Endothelial cell of umbilical vein (primary cell): ENCODE data around the gene SLC26A11. TPM values are rescaled to one million over a fixed set of nuclear protein-coding genes. Genes with fewer than 3 reads are reported as not detected.

Experiments used
- BruUV-seq: library from RNA; stranded (reverse); fragments of 400-500 nt; replicated peaks from 2 replicates; lab custom pipeline; 2021; lab: Mats Ljungman, UMichigan
- CTCF ChIA-PET: fragments of 300-600, 350-600 bp; sonication (Branson Sonifier 250); formaldehyde crosslinking; loops from one replicate; lab custom pipeline; 2021; ENCODE audit warnings: antibody characterized with exemption, inconsistent platforms; lab: Charles Lee
- POLR2A ChIA-PET: fragments of 300-600, 350-600 bp; sonication (Branson Sonifier 250); formaldehyde crosslinking; loops from one replicate; lab custom pipeline; 2021; ENCODE audit warnings: antibody characterized with exemption, inconsistent platforms; lab: Charles Lee
- DNase-seq: peaks from one replicate; pipeline ENCODE4 v3.0.0-alpha.2; 2011; ENCODE audit warnings: low read depth, low spot score
- FAIRE-seq: peaks from 2 replicates; lab custom pipeline; 2011; peaks lifted over from hg19 to GRCh38; lab: Jason Lieb, UNC
- H2AFZ ChIP-seq: 2 replicates; pipeline ENCODE4 v1.6.0; 2012; ENCODE audit warnings: low read depth, low read length, control low read depth, inconsistent platforms
- H3K27ac ChIP-seq: 2 replicates; pipeline ENCODE4 v1.5.1; 2011; ENCODE audit warnings: low read depth, mild to moderate bottlenecking, control low read depth, low read length, moderate library complexity; ENCODE audit not compliant: insufficient read depth
- H3K27me3 ChIP-seq, 2 experiments: 2 replicates each; pipeline versions ENCODE4 v1.6.0 to v1.6.1; 2011; ENCODE audit warnings: low read length in 2 of 2, mixed read lengths in 1 of 2; ENCODE audit not compliant: control insufficient read depth in 2 of 2, insufficient read depth in 2 of 2
- H3K36me3 ChIP-seq, 2 experiments: 2 replicates in 1 of 2; 3 replicates in 1 of 2; pipeline ENCODE4 v1.5.1; 2011; ENCODE audit warnings: low read length in 2 of 2, mild to moderate bottlenecking in 1 of 2, moderate library complexity in 1 of 2; ENCODE audit not compliant: control insufficient read depth in 2 of 2, insufficient read depth in 2 of 2; ENCODE audit errors: extremely low read depth in 1 of 2
- H3K4me1 ChIP-seq: 3 replicates; pipeline ENCODE4 v1.5.1; 2011; ENCODE audit warnings: mild to moderate bottlenecking, low read length; ENCODE audit not compliant: control insufficient read depth, insufficient read depth; ENCODE audit errors: extremely low read depth
- H3K4me2 ChIP-seq: 2 replicates; pipeline ENCODE4 v1.6.1; 2011; ENCODE audit warnings: low read length, control low read depth, mixed read lengths; ENCODE audit not compliant: insufficient read depth
- H3K4me3 ChIP-seq, 3 experiments: fragments of 200-600 bp in 1 of 3; sonication (generic), shearing (Covaris generic) in 1 of 3; replicated peaks in 1 of 3; 2 replicates each; pipeline ENCODE4 v1.5.1; 2011 to 2016; ENCODE audit warnings: control low read depth in 3 of 3, low read length in 3 of 3, mild to moderate bottlenecking in 2 of 3, inconsistent platforms in 1 of 3, low read depth in 1 of 3, moderate library complexity in 1 of 3; ENCODE audit not compliant: insufficient read depth in 1 of 3
- H3K79me2 ChIP-seq: 2 replicates; pipeline ENCODE4 v1.6.0; 2012; ENCODE audit warnings: low read length, inconsistent platforms; ENCODE audit not compliant: control insufficient read depth, insufficient read depth
- H3K9ac ChIP-seq: replicated peaks from 2 replicates; pipeline ENCODE3; 2011; ENCODE audit warnings: low read length, control low read depth; ENCODE audit not compliant: insufficient read depth; ENCODE audit errors: extremely low read depth
- H3K9me1 ChIP-seq: replicated peaks from 3 replicates; pipeline ENCODE4 v1.6.0; 2011; ENCODE audit warnings: mild to moderate bottlenecking, low read length; ENCODE audit not compliant: control insufficient read depth, insufficient read depth; ENCODE audit errors: extremely low read depth
- H3K9me3 ChIP-seq: replicated peaks from 2 replicates; pipeline ENCODE4 v1.5.1; 2012; ENCODE audit warnings: low read length, inconsistent platforms; ENCODE audit not compliant: control insufficient read depth, insufficient read depth
- H4K20me1 ChIP-seq: replicated peaks from 2 replicates; pipeline ENCODE3; 2011; ENCODE audit warnings: mild to moderate bottlenecking, low read length; ENCODE audit not compliant: control insufficient read depth, insufficient read depth; ENCODE audit errors: extremely low read depth
- EZH2 ChIP-seq: IDR thresholded peaks from 2 replicates; pipeline ENCODE4 v1.6.1; 2012; ENCODE audit warnings: borderline replicate concordance, low read depth, mild to moderate bottlenecking, moderate library complexity, low read length, inconsistent platforms; ENCODE audit not compliant: severe bottlenecking
- FOS ChIP-seq: IDR thresholded peaks from 2 replicates; pipeline ENCODE4 v1.6.1; 2011; ENCODE audit warnings: mild to moderate bottlenecking, low read length, moderate library complexity, borderline replicate concordance; ENCODE audit not compliant: insufficient read depth
- GATA2 ChIP-seq: IDR thresholded peaks from 2 replicates; pipeline ENCODE4 v1.7.0; 2011; ENCODE audit warnings: low read depth, mild to moderate bottlenecking, moderate library complexity, mixed read lengths, low read length; ENCODE audit not compliant: insufficient read length, insufficient read depth
- JUN ChIP-seq: IDR thresholded peaks from 2 replicates; pipeline ENCODE4 v1.6.1; 2011; ENCODE audit warnings: borderline replicate concordance, low read depth; ENCODE audit not compliant: insufficient read length, insufficient read depth
- MYC ChIP-seq: IDR thresholded peaks from one replicate; pipeline ENCODE4 v1.6.1; 2011; ENCODE audit warnings: mild to moderate bottlenecking, low read depth, low read length
- POLR2A ChIP-seq: IDR thresholded peaks from 2 replicates; pipeline ENCODE4 v1.6.1; 2012; ENCODE audit warnings: low read depth, mild to moderate bottlenecking, control low read depth, low read length
- POLR2AphosphoS5 ChIP-seq: IDR thresholded peaks from 2 replicates; pipeline ENCODE4 v1.6.1; 2012; ENCODE audit warnings: low read depth, mild to moderate bottlenecking, control low read depth, low read length, moderate library complexity; ENCODE audit not compliant: insufficient read depth
- dilution Hi-C: fragments of 300-500 bp; cut with MboI; formaldehyde crosslinking; loops from one replicate; pipeline ENCODE4 v1.15.0; 2019; ENCODE audit warnings: low sequenced_read_pairs; ENCODE audit not compliant: extremely low pct_ligation_motif_present
- intact Hi-C: fragments of 100-400 bp; cut with micrococcal nuclease; formaldehyde crosslinking; loops from one replicate; pipeline ENCODE4 v1.10.0; 2022
- polyA plus RNA-seq, 4 experiments: library from polyadenylated mRNA; depleted of rRNA in 3 of 4; stranded (reverse) in 3 of 4; unstranded in 1 of 4; fragments of >200 nt; gene quantifications; 2 replicates each; pipeline versions ENCODE4 v1.2.1 to v1.2.3, GENCODE V29; 2011 to 2012; ENCODE audit warnings: missing spikeins in 1 of 4
- total RNA-seq: library from RNA; stranded (reverse); gene quantifications from 2 replicates; pipeline ENCODE4 v1.2.3, GENCODE V29; 2021
- TF ChIP-seq, protein P1 (sequence below), 2 donors: IDR thresholded peaks; 1 replicate in 1 of 2; 2 replicates in 1 of 2; pipeline ENCODE4 v1.5.1; 2011; ENCODE audit warnings: low read length in 2 of 2, mild to moderate bottlenecking in 2 of 2, moderate library complexity in 2 of 2, control low read depth in 1 of 2, inconsistent platforms in 1 of 2, low read depth in 1 of 2; ENCODE audit not compliant: insufficient read depth in 1 of 2; ENCODE audit errors: extremely low read depth in 1 of 2
- TF ChIP-seq, protein P2 (sequence below): IDR thresholded peaks from 2 replicates; pipeline ENCODE4 v1.6.1; 2011; ENCODE audit not compliant: insufficient read depth, insufficient read length

The SLC26A11 gene
- total and polyA plus RNA-seq, 2 donors (not counting 3 experiments of a cell fraction or from before 2014, with no cell fraction given): 25.2 to 33.0 TPM

DNA sequence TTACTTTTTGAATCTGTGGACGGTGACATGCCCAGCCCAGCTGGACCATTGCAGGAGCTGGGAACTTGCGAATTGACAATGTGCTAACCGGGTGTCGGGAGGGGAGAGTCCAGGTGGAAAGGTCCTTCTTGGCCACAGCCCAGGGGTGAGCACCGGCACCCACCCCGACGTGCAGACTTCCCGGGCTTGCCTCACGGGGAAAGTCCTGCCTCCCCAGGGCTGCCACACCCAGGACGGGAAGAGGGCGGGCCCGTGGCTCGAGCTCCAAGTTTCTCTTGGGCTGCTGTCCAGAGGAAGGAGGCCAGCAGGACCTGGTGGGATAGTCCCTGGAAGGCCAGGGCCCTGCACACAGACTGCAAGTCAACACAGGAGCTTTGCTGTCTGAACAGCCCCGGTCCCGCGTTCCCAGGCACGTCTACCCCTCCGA lies 32.7 kb upstream of the SLC26A11 start:
- ChIA-PET POLR2A (no interaction called here), CTCF (interaction anchor here (0.8 to 3.0 kb wide), 5 partner anchors 9 to 105 kb away, joined by 3 to 27 read pairs (median 3); no protein-coding TSS in a partner anchor)
- TF ChIP-seq, protein P1, sequence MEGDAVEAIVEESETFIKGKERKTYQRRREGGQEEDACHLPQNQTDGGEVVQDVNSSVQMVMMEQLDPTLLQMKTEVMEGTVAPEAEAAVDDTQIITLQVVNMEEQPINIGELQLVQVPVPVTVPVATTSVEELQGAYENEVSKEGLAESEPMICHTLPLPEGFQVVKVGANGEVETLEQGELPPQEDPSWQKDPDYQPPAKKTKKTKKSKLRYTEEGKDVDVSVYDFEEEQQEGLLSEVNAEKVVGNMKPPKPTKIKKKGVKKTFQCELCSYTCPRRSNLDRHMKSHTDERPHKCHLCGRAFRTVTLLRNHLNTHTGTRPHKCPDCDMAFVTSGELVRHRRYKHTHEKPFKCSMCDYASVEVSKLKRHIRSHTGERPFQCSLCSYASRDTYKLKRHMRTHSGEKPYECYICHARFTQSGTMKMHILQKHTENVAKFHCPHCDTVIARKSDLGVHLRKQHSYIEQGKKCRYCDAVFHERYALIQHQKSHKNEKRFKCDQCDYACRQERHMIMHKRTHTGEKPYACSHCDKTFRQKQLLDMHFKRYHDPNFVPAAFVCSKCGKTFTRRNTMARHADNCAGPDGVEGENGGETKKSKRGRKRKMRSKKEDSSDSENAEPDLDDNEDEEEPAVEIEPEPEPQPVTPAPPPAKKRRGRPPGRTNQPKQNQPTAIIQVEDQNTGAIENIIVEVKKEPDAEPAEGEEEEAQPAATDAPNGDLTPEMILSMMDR (IDR thresholded peaks at IDR 0.05; ENCODE audit: extremely low read depth in 1 of 2, insufficient read depth in 1 of 2, low read depth in 1 of 2, low read length in 2 of 2): no peak
- TF ChIP-seq FOS: no peak
- TF ChIP-seq POLR2A: no peak
- TF ChIP-seq GATA2: no peak
- no peak for TF ChIP-seq JUN
- no peak for TF ChIP-seq POLR2AphosphoS5
- TF ChIP-seq, protein P2, sequence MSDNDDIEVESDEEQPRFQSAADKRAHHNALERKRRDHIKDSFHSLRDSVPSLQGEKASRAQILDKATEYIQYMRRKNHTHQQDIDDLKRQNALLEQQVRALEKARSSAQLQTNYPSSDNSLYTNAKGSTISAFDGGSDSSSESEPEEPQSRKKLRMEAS: no peak
- no peak for TF ChIP-seq EZH2
- TF ChIP-seq MYC: no peak
- Histone ChIP-seq H3K4me2 (no peak overlapping the region), H3K9me3 (no peaks in the 10 kb centered on the region), H3K9ac (no peak overlapping the region), H3K27me3 (peaks cover 1 to 5% of the 10 kb centered on the region in 2 experiments), H4K20me1 (no peaks in the 10 kb centered on the region), H3K4me3 (no peak overlapping the region), H3K27ac (no peak overlapping the region), H2AFZ (no peak overlapping the region), H3K79me2 (no peaks in the 10 kb centered on the region), H3K36me3 (no peaks in the 10 kb centered on the region), H3K9me1 (no peaks in the 10 kb centered on the region), H3K4me1 (no peaks in the 10 kb centered on the region)
- BruUV-seq: no TSS peak
- dilution Hi-C loops: no loop called here
- DNase-seq (no peak), FAIRE-seq (no peak)
- intact Hi-C loops: no loop called here
